ENCODE results near the gene FGG.

GRCh38 chr4:154634058-154634457 is 21.6 kb upstream of the FGG start:
- TF ChIP-seq CTCF (IDR thresholded peaks at IDR 0.05; ENCODE audit: insufficient read depth, low read depth, low read length) (no peak), EZH2 (IDR thresholded peaks at IDR 0.05; ENCODE audit: insufficient read depth, low read length) (no peak)
